WTC11 (cell line): Measurements from ENCODE around the gene HS6ST1. TPM values are rescaled to one million over a fixed set of nuclear protein-coding genes. Genes with fewer than 3 reads are reported as not detected.

Source experiments
- ATAC-seq: fragments of 200-7000 bp; cut with Tn5 transposase; 2 replicates; pipeline ENCODE4 v1.10.0; 2021; ENCODE audit warnings: mild to moderate bottlenecking, moderate library complexity
- CTCF ChIA-PET: fragments of 300-600 bp; sonication (Branson Sonifier 250); formaldehyde crosslinking; loops from one replicate; lab custom pipeline; 2021; ENCODE audit warnings: antibody characterized with exemption; lab: Charles Lee
- POLR2A ChIA-PET: fragments of 350-600 bp; sonication (Branson Sonifier 250); formaldehyde crosslinking; loops from one replicate; lab custom pipeline; 2021; ENCODE audit warnings: antibody characterized with exemption; lab: Charles Lee
- DNase-seq: peaks from one replicate; pipeline ENCODE4 v3.0.0; 2021; ENCODE audit warnings: low spot score
- H3K27ac Mint-ChIP-seq: 2 replicates; pipeline ENCODE4 v1.8.0; 2021; ENCODE audit warnings: mixed read lengths
- H3K27me3 Mint-ChIP-seq: 2 replicates; pipeline ENCODE4 v1.8.0; 2021; ENCODE audit warnings: low read depth, mild to moderate bottlenecking, moderate library complexity, mixed read lengths
- H3K36me3 Mint-ChIP-seq: 2 replicates; pipeline ENCODE4 v1.8.0; 2021; ENCODE audit warnings: mixed read lengths
- H3K4me1 Mint-ChIP-seq: 2 replicates; pipeline ENCODE4 v1.8.0; 2022; ENCODE audit warnings: mixed read lengths
- H3K4me3 Mint-ChIP-seq: 2 replicates; pipeline ENCODE4 v1.8.0; 2021; ENCODE audit warnings: mild to moderate bottlenecking, moderate library complexity, mixed read lengths
- H3K9me3 Mint-ChIP-seq: 2 replicates; pipeline ENCODE4 v1.8.0; 2021; ENCODE audit warnings: mixed read lengths
- ATF3 ChIP-seq: sonication (generic); formaldehyde crosslinking; conservative IDR thresholded peaks from 2 replicates; pipeline ENCODE4 v1.8.1; 2022; ENCODE audit warnings: mild to moderate bottlenecking, missing genetic modification reagents
- CBFB ChIP-seq: sonication (generic); formaldehyde crosslinking; IDR thresholded peaks from 2 replicates; pipeline ENCODE4 v1.8.1; 2022; ENCODE audit warnings: mild to moderate bottlenecking, low read depth, missing genetic modification reagents
- EMX1 ChIP-seq: fragments of 250-450 bp; sonication (Bioruptor Pico); IDR thresholded peaks from 2 replicates; pipeline ENCODE4 v1.8.0; 2021; ENCODE audit warnings: mild to moderate bottlenecking
- FOXJ3 ChIP-seq: sonication (generic); formaldehyde crosslinking; IDR thresholded peaks from 2 replicates; pipeline ENCODE4 v1.9.0; 2021; ENCODE audit warnings: missing genetic modification reagents, mild to moderate bottlenecking, borderline replicate concordance
- FOXP4 ChIP-seq: sonication (generic); formaldehyde crosslinking; IDR thresholded peaks from 2 replicates; pipeline ENCODE4 v1.8.0; 2022; ENCODE audit warnings: mild to moderate bottlenecking, missing genetic modification reagents
- KAT7 ChIP-seq: sonication (generic); formaldehyde crosslinking; IDR thresholded peaks from 2 replicates; pipeline ENCODE4 v1.8.1; 2023; ENCODE audit warnings: missing genetic modification reagents, mild to moderate bottlenecking, borderline replicate concordance
- NR2C2 ChIP-seq: sonication (generic); formaldehyde crosslinking; IDR thresholded peaks from 2 replicates; pipeline ENCODE4 v1.8.0; 2022; ENCODE audit warnings: mild to moderate bottlenecking, missing genetic modification reagents
- RELA ChIP-seq: sonication (generic); formaldehyde crosslinking; IDR thresholded peaks from 2 replicates; pipeline ENCODE4 v1.8.1; 2022; ENCODE audit warnings: missing genetic modification reagents, mild to moderate bottlenecking, borderline replicate concordance
- STAT6 ChIP-seq: sonication (generic); formaldehyde crosslinking; conservative IDR thresholded peaks from 2 replicates; pipeline ENCODE4 v1.8.1; 2023; ENCODE audit warnings: mild to moderate bottlenecking, low read depth, missing genetic modification reagents, moderate library complexity
- TP53 ChIP-seq: sonication (generic); formaldehyde crosslinking; IDR thresholded peaks from 2 replicates; pipeline ENCODE4 v1.8.1; 2023; ENCODE audit warnings: mild to moderate bottlenecking, missing genetic modification reagents
- USF1 ChIP-seq: sonication (generic); formaldehyde crosslinking; IDR thresholded peaks from 2 replicates; pipeline ENCODE4 v1.8.0; 2022; ENCODE audit warnings: mild to moderate bottlenecking, missing genetic modification reagents
- ZBTB21 ChIP-seq: sonication (generic); formaldehyde crosslinking; IDR thresholded peaks from 2 replicates; pipeline ENCODE4 v1.8.1; 2023; ENCODE audit warnings: mild to moderate bottlenecking, missing genetic modification reagents, borderline replicate concordance
- ZNF138 ChIP-seq: sonication (generic); formaldehyde crosslinking; conservative IDR thresholded peaks from 2 replicates; pipeline ENCODE4 v1.8.1; 2022; ENCODE audit warnings: mild to moderate bottlenecking, moderate library complexity, missing genetic modification reagents
- total RNA-seq: library from RNA; stranded (reverse); gene quantifications from 3 replicates; pipeline ENCODE4 v1.2.3, GENCODE V29; 2021
- TF ChIP-seq, protein P1 (sequence below): sonication (generic); formaldehyde crosslinking; IDR thresholded peaks from 2 replicates; pipeline ENCODE4 v1.8.0; 2022; ENCODE audit warnings: missing genetic modification reagents
- TF ChIP-seq, protein P2 (sequence below): fragments of 250-450 bp; sonication (Bioruptor Pico); conservative IDR thresholded peaks from 2 replicates; pipeline ENCODE4 v1.9.0; 2021; ENCODE audit warnings: mild to moderate bottlenecking
- TF ChIP-seq, protein P3 (sequence below): sonication (generic); formaldehyde crosslinking; IDR thresholded peaks from 2 replicates; pipeline ENCODE4 v1.8.1; 2023; ENCODE audit warnings: mild to moderate bottlenecking, moderate library complexity, missing genetic modification reagents

Gene HS6ST1
- total RNA-seq, 1 experiment from 2014 or later: 55.5 TPM

GRCh38 chr2:128309280-128310093 lies 9.2 kb downstream of the HS6ST1 start (continued):
- TF ChIP-seq, protein P1, sequence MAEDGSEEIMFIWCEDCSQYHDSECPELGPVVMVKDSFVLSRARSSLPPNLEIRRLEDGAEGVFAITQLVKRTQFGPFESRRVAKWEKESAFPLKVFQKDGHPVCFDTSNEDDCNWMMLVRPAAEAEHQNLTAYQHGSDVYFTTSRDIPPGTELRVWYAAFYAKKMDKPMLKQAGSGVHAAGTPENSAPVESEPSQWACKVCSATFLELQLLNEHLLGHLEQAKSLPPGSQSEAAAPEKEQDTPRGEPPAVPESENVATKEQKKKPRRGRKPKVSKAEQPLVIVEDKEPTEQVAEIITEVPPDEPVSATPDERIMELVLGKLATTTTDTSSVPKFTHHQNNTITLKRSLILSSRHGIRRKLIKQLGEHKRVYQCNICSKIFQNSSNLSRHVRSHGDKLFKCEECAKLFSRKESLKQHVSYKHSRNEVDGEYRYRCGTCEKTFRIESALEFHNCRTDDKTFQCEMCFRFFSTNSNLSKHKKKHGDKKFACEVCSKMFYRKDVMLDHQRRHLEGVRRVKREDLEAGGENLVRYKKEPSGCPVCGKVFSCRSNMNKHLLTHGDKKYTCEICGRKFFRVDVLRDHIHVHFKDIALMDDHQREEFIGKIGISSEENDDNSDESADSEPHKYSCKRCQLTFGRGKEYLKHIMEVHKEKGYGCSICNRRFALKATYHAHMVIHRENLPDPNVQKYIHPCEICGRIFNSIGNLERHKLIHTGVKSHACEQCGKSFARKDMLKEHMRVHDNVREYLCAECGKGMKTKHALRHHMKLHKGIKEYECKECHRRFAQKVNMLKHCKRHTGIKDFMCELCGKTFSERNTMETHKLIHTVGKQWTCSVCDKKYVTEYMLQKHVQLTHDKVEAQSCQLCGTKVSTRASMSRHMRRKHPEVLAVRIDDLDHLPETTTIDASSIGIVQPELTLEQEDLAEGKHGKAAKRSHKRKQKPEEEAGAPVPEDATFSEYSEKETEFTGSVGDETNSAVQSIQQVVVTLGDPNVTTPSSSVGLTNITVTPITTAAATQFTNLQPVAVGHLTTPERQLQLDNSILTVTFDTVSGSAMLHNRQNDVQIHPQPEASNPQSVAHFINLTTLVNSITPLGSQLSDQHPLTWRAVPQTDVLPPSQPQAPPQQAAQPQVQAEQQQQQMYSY (CRISPR knock-in tag): no peak
- TF ChIP-seq USF1: 0 out of 2 replicates have a peak, but pooled peaks have one; percentile 19
- TF ChIP-seq EMX1 (CRISPR knock-in tag): no peak

- Mint-ChIP-seq H3K9me3 (no peaks in the 10 kb centered on the region), H3K4me1 (peaks cover 53% of the 10 kb centered on the region)
- TF ChIP-seq ZBTB21 (CRISPR knock-in tag) (no peak), NR2C2 (no peak), STAT6 (CRISPR knock-in tag) (no peak), ZNF138 (CRISPR knock-in tag) (no peak), FOXJ3 (no peak)
Measured at GRCh38 chr2:128308889-128309279, 9.8 kb downstream of the HS6ST1 start.

GRCh38 chr2:128308284-128308731 lies 10.4 kb downstream of the HS6ST1 start:
- H3K4me1 Mint-ChIP-seq: peaks cover 50% of the 10 kb centered on the region
- CTCF ChIA-PET: interaction anchor here (0.9 to 2.0 kb wide), 2 partner anchors 9 to 15 kb away, joined by 3 to 9 read pairs; no protein-coding TSS in a partner anchor
- TF ChIP-seq USF1 (no peak), EMX1 (CRISPR knock-in tag) (no peak), KAT7 (no peak), RELA (CRISPR knock-in tag) (no peak), FOXJ3 (no peak), CBFB (CRISPR knock-in tag) (no peak), FOXP4 (CRISPR knock-in tag) (no peak), ATF3 (CRISPR knock-in tag) (no peak), TP53 (CRISPR knock-in tag) (no peak)
- TF ChIP-seq, protein P2, sequence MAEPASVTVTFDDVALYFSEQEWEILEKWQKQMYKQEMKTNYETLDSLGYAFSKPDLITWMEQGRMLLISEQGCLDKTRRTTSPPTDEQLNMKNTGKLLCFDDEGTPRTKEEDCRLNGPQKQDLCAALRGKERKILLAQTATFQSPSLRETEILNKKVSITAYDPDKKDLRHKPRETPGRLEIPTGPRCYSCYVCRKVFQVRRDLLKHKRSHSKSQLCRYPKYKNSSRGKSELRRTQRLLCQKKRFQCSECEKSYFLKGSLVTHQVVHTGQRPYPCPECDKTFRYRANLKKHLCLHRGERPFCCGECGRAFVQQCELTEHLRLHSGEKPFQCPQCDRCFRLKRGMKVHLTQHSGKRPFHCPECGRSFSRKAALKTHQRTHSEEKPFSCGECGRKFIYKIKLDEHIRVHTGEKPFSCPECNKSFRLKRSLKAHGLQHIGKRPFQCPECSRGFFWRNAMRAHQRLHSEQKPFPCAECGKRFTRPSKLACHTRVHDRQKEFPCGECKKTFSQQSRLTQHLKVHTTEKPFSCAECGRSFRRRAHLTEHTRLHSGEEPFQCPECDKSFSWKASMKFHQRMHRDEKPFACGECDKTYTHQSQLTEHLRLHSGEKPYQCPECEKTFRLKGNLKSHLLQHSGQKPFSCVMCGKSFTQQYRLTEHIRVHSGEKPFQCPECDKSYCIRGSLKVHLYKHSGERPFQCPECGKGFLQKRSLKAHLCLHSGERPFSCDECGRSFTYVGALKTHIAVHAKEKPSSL: no peak
- TF ChIP-seq, protein P3, sequence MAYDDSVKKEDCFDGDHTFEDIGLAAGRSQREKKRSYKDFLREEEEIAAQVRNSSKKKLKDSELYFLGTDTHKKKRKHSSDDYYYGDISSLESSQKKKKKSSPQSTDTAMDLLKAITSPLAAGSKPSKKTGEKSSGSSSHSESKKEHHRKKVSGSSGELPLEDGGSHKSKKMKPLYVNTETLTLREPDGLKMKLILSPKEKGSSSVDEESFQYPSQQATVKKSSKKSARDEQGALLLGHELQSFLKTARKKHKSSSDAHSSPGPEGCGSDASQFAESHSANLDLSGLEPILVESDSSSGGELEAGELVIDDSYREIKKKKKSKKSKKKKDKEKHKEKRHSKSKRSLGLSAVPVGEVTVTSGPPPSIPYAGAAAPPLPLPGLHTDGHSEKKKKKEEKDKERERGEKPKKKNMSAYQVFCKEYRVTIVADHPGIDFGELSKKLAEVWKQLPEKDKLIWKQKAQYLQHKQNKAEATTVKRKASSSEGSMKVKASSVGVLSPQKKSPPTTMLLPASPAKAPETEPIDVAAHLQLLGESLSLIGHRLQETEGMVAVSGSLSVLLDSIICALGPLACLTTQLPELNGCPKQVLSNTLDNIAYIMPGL (CRISPR knock-in tag): no peak

More at GRCh38 chr2:128308889-128309279, 9.8 kb downstream of the HS6ST1 start:
- H3K36me3 Mint-ChIP-seq: no peaks in the 10 kb centered on the region
- no peak overlapping the region for H3K4me3 Mint-ChIP-seq
- DNase-seq (no peak), ATAC-seq (no peak)
- no peak overlapping the region for H3K27ac Mint-ChIP-seq
- POLR2A ChIA-PET: interaction anchor here (0.6 kb wide), 1 partner anchor 30 kb away, joined by 3 read pairs; no protein-coding TSS in a partner anchor
- CTCF ChIA-PET: interaction anchor here (0.9 to 2.0 kb wide), 3 partner anchors 9 to 16 kb away, joined by 3 to 9 read pairs (median 3); no protein-coding TSS in a partner anchor
- H3K27me3 Mint-ChIP-seq: no peaks in the 10 kb centered on the region

More at GRCh38 chr2:128308284-128308731, 10.4 kb downstream of the HS6ST1 start:
- no peaks in the 10 kb centered on the region for H3K9me3 Mint-ChIP-seq
- POLR2A ChIA-PET: no interaction called here
- no peaks in the 10 kb centered on the region for H3K36me3 Mint-ChIP-seq
- ATAC-seq: no peak
- no peak overlapping the region for H3K4me3 Mint-ChIP-seq
- H3K27ac Mint-ChIP-seq: no peak overlapping the region
- no peaks in the 10 kb centered on the region for H3K27me3 Mint-ChIP-seq
- DNase-seq: no peak
